Measurements from ENCODE around the gene RAD54L2.
"Not testable (repeated sequence)": the region's sequence is repeated elsewhere in the genome, so short reads cannot be mapped to it uniquely, and the experiment has no call there.

Gene RAD54L2, protein sequence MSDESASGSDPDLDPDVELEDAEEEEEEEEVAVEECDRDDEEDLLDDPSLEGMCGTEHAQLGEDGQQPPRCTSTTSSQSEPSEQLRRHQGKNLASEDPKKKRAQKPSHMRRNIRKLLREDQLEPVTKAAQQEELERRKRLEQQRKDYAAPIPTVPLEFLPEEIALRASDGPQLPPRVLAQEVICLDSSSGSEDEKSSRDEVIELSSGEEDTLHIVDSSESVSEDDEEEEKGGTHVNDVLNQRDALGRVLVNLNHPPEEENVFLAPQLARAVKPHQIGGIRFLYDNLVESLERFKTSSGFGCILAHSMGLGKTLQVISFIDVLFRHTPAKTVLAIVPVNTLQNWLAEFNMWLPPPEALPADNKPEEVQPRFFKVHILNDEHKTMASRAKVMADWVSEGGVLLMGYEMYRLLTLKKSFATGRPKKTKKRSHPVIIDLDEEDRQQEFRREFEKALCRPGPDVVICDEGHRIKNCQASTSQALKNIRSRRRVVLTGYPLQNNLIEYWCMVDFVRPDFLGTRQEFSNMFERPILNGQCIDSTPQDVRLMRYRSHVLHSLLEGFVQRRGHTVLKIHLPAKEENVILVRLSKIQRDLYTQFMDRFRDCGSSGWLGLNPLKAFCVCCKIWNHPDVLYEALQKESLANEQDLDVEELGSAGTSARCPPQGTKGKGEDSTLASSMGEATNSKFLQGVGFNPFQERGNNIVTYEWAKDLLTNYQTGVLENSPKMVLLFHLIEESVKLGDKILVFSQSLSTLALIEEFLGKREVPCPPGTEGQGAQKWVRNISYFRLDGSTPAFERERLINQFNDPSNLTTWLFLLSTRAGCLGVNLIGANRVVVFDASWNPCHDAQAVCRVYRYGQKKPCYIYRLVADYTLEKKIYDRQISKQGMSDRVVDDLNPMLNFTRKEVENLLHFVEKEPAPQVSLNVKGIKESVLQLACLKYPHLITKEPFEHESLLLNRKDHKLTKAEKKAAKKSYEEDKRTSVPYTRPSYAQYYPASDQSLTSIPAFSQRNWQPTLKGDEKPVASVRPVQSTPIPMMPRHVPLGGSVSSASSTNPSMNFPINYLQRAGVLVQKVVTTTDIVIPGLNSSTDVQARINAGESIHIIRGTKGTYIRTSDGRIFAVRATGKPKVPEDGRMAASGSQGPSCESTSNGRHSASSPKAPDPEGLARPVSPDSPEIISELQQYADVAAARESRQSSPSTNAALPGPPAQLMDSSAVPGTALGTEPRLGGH (N-terminal part only)

DNA sequence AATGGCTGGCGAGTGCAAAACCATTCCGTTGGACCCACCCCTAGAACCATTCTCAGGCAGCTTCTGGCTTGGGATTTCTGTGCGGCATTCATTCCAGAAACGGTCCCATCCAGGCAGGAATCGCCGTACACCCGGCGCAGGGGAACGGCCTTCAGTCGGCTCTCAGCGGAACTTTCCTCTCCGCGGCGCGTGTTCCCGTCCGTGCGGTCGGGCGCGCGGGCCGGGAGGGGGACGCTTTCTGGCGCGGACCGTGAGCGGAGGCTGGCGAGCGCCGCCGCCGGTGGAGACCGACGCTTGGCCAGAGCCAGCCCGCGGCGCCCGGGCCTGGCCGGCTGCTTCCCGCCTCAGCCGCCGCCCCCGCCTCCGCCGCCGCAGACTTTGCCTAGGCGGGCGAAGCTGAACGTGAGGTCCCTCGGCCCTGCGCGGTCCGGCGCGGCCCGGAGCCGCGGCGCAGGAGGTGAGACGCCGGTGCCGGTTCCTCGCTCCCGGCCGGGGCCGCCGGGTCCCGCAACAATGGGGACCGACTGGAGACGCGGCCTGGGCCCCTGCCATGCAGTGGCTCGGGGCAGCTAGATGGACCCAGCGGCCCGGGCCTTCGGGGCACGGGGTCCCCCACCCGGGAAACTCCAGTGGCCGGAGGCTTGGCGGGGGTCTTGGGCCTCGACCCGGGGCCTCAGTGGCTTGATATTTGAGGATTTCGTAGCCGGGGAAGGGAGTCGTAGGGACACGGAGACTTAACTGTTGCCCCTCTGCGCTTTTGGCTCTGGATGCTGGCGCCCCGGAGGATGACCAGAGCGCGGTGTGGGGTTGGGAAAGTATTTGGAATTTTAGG, at the start of gene RAD54L2:
Gene RAD54L2, plus strand, starts transcription at position 261 of the 832 bp plus-strand sequence. CDS start 51,702 bp downstream, outside the sequence.
- DNase-seq, result peak; percentile 72

DNA sequence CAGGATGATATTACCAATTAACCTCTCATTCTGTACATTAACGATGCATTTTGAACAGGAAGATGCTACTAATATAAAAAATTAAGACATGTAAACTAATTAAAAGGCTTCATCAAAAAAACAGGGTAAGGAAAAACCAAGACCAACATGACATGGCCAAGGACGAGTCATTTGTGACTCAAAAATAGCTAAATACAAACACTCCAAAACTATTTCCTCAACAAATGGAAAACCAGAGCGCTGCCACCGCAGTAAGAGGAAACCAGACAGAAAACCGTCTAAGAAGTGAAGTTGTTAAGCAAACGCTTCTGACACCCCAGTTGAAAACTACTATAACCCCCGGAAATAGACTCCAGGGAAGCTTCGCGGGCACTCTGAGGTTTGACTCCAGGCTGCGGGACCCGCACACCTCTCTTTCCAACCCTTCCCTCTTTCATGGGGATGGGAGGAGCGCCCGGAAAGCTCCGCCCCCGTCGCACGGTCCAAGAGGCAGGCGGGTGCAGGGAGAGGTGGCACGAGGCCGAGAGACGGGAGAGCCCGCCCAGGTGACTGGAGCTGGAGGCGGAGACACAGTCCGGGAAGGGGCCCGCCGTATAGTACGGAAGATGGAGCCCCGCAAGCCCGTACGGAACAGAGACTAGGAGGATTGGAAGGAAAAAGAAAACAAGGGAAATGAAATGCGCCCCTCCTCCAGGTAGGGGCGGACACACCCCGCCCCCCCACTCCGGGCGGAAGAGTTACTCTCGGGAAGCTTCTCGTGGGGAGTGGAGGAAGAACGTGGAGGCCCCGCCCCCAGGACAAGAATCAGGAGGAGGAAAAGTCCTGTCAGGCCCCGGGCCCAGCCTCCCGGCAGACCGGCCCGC, 39.4 kb upstream of the RAD54L2 start:
- peak; percentile 95 for DNase-seq

DNA sequence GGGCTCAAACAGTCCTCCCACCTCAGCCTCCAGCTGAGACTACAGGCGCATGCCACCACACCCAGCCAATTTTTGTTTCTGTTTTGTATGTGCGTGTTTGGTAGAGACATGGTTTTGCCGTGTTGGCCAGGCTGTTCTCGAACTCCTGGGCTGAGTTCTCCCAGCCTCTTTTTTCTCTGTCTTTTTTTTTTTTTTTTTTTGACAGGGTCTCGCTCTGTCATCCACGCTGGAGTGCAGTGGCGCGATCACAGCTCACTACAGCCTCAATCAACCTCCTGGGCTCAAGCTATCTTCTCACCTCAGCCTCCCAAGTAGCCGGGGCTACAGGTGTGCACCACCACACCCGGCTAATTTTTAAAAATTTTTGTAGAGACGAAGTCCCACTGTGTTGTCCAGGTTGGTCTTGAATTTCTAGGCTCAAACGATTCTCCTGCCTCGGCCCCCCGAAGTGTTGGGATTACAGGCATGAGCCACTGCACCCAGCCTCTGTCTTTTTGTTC, 37.8 kb upstream of the RAD54L2 start:
- DNase-seq, result no peak

DNA sequence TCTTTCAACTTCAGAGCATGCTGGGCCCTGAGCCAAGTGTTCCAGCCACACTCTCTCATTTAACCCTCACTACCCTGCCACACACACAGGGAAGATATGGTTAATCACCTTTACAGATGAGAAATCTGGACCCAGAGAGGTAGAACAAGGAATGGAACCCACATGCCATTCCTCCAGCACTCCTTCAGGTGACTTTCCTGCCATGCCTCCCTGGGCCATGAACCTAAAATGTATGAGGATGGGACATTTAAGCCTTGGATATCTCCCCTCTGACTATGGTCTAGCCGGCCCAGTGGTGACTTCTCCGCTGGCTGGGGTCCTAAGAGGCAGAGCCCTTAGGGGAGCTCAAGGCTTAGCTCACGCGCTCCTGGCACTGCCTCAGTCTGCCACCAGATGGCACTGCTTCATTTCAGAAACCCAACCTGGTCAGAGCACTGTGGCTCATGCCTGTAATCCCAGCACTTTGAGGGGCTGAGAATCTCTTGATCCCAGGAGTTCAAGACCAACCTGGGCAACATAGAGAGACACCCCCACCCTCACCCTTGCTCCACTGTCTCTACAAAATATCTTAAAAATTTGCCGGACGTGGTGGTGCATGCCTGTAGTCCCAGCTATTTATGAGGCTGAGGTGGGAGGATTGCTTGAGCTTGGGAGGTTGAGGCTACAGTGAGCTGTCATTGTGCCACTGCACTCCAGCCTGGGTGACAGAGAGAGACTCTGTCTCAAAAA, 36.5 kb upstream of the RAD54L2 start:
- DNase-seq, result peak; percentile 82

DNA sequence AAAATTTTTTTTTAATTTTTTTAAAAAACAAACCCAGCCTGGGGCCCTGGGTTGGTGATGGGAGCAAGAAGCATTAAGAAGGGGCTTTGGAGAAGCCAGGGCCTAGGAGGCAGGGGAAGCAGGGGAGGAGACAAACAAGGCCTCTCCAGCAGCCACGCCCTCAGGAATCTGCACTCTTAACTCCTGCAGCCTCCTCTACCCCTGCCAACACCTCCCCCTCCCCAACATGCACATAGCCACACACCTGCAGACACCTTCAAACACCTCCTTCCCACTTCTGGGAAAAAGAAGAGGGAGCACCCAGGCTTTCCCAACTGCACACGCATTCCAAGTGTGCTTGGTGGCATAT, 36.0 kb upstream of the RAD54L2 start:
- DNase-seq, result no peak

DNA sequence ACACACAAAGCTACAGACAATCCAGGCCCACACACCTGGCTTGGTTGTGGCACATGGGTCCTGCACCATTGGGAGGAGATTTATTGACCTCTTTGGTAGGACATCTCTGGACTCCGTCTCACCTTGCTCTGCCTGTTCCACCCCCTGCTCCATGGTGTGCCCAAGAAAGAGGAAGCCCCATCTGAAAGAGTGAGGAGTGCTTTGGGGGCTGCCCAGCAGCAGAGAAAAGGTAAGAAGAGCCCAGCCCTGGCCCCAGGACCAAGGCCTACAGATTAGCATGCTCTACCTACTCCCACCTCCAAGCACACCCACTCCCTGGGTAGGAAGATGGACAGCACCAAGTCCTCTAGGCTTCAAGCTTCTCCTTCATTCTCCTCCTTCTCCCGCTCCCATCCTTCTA, 35.5 kb upstream of the RAD54L2 start:
- DNase-seq, result no peak

DNA sequence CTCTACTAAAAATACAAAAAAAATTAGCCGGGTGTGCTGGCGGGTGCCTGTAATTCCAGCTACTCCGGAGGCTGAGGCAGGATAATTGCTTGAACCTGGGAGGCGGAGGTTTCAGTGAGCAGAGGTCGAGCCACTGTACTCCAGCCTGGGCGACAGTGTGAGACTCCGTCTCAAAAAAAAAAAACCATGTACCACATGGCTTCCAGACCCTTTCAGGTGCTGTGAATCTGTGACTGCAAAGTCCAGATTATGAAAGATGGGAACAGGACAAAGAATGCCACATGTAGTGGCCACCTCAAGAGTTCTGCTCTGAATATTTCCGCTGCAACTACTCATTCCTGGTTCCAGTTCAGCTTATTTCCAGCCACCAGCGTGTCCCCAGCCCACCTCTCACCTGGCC, 30.3 kb upstream of the RAD54L2 start:
- no peak for DNase-seq

DNA sequence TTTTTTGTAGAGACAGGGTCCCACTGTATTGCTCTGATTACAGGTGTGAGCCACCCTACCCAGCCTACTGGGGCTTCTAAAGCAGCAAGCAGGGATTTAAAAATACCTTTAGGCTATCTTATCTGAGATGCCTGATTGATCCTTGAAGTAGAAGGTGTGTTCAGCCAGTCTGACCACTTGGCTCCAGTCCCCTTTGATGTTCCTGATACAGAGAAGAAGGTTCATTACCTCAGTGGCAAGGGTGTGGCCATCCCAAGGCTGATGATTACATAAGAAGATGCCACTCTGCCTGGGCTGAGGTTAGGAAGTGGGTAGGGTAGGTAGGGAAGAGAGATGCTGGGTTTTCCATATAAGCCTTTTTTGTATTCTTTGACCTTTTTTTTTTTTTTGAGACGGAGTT, 27.5 kb upstream of the RAD54L2 start:
- no peak for DNase-seq

DNA sequence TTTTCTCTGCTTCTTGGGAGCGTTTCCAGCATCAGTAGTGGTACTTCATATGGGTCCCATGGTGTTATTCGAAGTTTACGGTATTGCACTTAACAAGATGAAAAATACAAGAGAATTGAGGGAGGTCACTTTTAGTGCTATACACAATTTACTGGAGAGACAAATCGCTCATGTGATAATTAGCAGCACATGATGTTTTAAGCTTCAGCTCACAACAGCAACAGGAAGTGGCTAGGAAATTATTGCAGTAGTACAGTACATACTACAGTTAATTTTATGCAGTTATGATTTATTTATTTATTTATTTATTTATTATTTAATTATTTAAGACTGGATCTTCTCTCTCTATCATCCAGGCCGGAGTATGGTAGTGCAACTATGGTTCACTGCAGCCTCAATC, 24.3 kb upstream of the RAD54L2 start:
- DNase-seq, result no peak

DNA sequence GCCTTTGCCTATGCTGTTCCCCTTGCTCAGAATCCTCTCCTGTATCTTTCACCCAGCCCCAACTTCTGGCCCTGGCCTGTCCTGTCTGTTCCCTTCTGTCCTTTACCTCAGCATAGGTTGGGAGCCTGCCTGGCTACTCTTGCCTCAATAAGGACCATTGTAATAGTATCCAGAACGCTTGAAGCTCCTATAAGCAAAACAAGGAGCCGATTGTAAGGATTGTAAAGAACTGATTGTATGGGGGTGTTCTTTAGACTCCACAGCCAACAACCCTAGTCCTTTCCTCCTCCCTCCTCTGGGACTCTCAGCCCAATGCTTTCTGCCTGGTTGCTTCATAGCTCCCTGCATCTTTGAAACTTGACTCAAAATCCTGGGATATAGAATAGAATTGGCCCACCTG, 18.7 kb upstream of the RAD54L2 start:
- no peak for DNase-seq

DNA sequence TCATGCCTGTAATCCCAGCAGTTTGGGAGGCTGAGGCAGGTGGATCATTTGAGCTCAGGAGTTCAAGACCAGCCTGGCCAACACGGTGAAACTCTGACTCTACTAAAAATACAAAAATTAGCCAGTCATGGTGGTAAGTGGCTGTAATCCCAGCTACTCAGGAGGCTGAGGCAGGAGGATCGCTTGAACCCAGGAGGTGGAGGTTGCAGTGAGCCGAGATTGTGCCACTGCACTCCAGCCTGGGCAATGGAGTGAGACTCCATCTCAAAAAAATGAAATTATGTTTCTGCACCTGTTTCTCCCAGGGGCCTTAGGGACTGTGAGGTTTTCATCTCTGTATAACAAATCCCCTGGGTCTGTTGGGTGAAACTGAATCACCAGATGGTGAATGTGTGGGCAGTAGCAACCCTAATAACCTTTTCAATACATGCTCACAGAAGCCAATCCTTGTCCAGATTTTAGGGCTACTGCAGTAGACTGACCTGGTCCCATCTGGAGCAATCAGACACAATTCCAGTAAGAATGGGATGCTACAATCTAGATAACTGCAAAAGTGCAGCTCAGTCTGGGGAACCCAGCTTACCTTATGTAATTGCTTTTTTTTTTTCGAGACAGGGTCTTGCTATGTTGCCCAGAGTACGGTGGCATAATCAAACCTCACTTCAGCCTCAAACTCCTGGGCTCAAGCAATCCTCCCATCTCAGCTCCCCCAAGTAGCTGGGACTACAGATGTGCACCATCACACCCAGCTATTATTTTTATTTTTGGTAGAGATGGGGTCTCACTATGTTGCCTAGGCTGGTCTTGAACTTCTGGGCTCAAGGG, 17.4 kb upstream of the RAD54L2 start:
- not testable (repeated sequence) for DNase-seq

DNA sequence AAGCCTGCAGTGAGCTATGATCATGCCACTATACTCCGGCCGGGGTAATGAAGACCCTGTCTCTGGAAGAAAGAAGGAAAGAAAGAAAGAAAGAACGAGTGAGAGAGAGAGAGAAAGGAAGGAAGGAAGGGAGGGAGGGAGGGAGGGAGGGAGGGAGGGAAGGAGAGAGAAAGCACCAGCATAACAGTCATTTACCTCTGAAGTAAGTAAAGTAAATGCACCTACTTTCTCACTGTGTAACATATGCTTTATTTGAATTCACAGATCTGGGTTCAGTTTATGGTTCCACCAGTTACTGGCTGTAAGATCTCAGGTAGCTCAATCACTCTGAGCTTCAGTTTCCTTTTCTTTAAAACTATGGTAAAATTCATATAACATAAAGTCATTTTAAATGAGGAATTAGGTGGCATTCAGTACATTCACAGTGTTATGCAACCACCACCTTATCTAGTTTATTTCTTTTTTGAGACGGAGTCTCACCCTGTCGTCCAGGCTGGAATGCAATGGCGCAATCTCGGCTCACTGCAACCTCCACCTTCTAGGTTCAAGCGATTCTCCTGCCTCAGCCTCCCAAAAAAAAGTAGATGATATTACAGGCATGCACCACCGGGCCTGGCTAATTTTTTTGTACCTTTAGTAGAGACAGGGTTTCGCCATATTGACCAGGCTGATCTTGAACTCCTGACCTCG, 16.1 kb upstream of the RAD54L2 start:
- DNase-seq, result peak; percentile 8

DNA sequence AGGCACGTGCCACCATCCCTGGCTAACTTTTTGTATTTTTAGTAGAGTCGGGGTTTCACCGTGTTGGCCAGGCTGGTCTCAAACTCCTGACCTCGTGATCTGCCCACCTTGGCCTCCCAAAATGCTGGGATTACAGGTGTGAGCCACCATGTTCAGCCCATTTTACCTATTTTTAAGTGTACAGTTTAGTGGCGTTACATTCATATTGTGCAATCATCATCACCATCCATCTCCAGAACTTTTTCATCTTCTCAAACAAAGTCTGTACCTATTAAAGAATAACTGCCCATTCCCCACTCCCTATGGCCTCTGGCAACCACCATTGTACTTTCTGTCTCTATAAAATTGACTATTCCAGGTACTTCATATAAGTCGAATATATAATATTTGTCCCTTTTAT, 13.6 kb upstream of the RAD54L2 start:
- DNase-seq, result not testable (repeated sequence)

DNA sequence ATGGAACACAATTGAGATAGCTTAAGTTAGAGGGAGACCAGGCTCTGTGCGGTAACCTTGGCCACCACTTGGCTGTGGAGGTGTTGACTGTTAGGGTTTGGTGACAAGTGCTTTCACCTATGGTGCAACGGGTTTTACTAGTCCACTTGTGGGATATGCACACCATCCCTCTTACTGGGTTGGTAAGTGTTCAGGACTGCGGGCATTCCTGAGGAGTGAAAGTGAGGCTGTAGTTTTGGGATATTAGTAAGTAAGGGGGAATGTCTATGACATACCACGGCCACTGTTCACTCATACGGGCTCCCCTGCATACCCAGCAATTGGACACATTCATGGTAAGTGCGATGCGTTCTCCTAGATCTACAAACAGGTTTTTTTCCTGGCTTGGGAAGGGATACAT, 8.0 kb upstream of the RAD54L2 start:
- DNase-seq, result no peak

DNA sequence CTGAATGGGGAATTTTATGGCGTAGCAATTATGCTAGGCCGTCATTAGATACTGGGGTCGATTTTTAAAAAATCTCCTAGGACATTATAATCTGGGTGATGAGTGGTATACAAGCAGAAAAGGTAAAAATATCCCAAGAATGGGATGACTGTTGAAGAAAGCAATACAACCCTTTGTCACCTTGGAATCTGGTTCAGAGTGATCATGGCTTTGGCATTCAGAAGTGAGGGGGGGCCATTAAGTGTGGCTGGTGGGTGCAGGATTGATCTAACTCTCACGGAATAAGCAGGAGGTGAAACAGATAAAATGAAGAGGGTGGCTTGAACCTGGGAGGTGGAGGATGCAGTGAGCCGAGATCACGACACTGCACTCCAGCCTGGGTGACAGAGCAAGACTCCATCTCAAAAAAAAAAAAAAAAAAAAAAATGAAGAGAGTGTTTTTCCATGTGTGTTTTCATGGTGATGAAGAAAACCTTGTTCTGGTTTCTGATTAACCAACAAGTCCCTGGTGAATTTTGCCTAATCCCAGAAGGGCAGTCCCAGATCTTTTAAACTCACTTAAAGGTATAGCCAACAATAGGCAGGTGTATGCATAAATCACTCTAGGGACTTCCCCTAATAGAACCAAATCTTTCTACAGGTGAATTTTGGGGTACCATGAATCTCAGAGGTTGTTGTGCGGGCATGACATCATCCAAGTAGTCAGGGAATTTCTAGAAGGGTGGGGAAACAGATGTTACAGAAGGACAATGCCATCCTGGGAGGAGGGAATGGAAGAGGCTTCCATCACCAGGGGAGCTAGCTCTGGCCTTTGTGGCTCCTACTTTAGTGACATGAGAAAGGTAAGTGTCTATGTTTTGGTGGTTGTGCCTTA, 3.1 kb upstream of the RAD54L2 start:
- no peak for DNase-seq

DNA sequence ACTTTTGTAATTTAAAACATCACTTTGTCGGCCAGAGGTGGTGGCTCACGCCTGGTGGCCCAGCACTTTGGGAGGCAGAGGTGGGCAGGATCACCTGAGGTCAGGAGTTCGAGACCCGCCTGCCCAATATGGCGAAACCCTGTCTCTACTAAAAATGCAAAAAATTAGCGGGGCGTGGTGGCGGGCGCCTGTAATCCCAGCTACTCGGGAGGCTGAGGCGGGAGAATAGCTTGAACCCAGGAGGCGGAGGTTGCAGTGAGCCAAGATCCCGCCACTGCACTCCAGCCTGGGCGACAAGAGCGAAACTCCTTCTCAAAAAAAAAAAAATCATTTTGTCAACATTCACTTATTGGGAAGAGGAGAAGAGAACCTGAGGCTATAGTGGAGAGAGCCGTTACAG, 888 bp upstream of the RAD54L2 start:
- not testable (repeated sequence) for DNase-seq

DNA sequence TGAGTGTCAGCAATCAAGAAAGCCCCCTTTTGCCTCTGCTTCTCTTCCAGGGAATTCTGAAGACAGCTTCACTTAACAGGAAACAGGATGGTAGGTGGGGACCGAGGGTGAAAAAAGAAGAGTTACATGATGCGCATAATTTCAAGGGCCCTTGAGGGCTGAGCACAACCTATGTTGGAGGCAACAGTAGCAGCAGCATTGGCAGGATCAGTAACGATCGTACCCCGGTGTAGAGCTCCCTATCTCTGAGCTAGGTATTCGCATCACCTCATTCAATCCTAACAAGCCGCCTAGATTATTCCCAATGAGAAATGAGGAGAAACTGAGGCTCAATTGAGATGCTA, 432 bp upstream of the RAD54L2 start:
- no peak for DNase-seq

Measured in OCI-M1 (cell line).